Head of caudate nucleus (tissue), 42 donors: ENCODE data around the gene PDHB.

Experiments used
- DNase-seq, 42 donors: peaks; one replicate each; pipeline versions ENCODE4 v3.0.0 to v3.0.0-alpha.2; 2020 to 2021; ENCODE audit warnings: mixed read lengths in 7 of 42
- intact Hi-C: fragments of 100-400 bp; cut with DNase I; formaldehyde crosslinking; loops from one replicate; pipeline ENCODE4 v1.15.0; 2022

The PDHB gene

DNA sequence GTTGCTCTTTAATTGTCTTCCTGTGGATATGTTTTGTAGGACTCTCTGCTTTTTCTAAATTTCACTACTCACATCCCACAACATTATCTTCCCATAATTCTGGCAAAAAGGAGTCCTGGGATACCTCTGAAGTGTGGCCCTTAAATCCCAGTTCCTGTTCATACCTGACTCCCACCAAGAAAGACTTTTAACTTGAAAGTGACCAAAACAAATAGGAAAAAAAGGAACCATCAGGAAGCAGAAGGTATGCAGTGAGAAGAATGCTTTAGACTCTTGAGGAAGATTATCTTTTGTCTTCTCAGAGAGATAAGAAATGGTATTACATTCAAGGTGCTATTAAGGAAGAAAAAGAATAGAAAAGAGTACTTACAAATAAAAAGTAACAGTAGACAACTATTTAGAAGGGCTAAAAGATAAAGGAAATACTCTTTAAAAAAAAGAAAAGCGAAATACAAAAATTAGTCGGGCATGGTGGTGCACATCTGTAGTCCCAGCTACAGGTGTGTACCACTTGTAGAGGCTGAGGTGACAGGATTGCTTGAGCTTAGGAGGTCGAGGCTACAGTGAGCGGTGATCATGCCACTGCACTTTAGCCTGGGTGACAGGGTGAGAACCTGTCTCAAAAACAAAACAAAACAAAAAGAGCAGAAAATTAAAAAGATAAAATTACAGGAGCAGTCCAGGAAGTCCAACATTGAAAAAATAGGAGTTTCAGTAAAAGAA lies 54.1 kb downstream of the PDHB start:
- intact Hi-C loops = no loop called here
- no peak for DNase-seq

GRCh38 chr3:58377750-58378149 lies 55.9 kb downstream of the PDHB start:
- no peak for DNase-seq
- intact Hi-C loops = no loop called here
